Stimulated activated CD8-positive, alpha-beta memory T cell treated with anti-CD3 and anti-CD28 coated beads, Interleukin-2, amount 100 ng/mL, for 1 hour (primary cell): Measurements from ENCODE around the gene INO80E.

Experiments used
- DNase-seq, 2 donors: peaks; one replicate each; pipeline ENCODE4 v3.0.0-alpha.2; 2020; ENCODE audit warnings: low read depth in 2 of 2

INO80E gene

GRCh38 chr16:29992344-29992967 lies 3.6 kb upstream of the INO80E start:
- DNase-seq, result no peak

- no peak for DNase-seq
Observed at GRCh38 chr16:29993191-29993902, 2.7 kb upstream of the INO80E start.

GRCh38 chr16:29993903-29994599 lies 2.0 kb upstream of the INO80E start:
- no peak for DNase-seq

GRCh38 chr16:29994600-29995323 lies 1.3 kb upstream of the INO80E start:
- no peak for DNase-seq

GRCh38 chr16:29995324-29995910 lies 624 bp upstream of the INO80E start, which contains the start of gene HIRIP3:
Gene HIRIP3, minus strand, starts transcription at chr16:29995617. Its CDS starts 12 bp downstream, at chr16:29995605.
- DNase-seq, result peak; percentile 59 to 77

GRCh38 chr16:29996766-29997250 lies 767 bp downstream of the INO80E start:
- no peak for DNase-seq

- DNase-seq, result no peak
Observed at GRCh38 chr16:29999605-30000004, 3.6 kb downstream of the INO80E start.

- DNase-seq, result no peak
Observed at GRCh38 chr16:30000735-30001631, 4.9 kb downstream of the INO80E start.

- DNase-seq, result no peak
Observed at GRCh38 chr16:30002614-30003346, 6.7 kb downstream of the INO80E start.

GRCh38 chr16:30003670-30004423 lies 7.8 kb downstream of the INO80E start:
- DNase-seq, result no peak

GRCh38 chr16:30004424-30004776 lies 8.4 kb downstream of the INO80E start:
- DNase-seq, result no peak

- DNase-seq, result no peak
Observed at GRCh38 chr16:30004811-30005242, 8.8 kb downstream of the INO80E start.

- no peak for DNase-seq
Observed at GRCh38 chr16:30005341-30006094, 9.5 kb downstream of the INO80E start.

- DNase-seq, result no peak
Observed at GRCh38 chr16:30006095-30006473, 10.0 kb downstream of the INO80E start.

GRCh38 chr16:30006659-30007377 lies 10.8 kb downstream of the INO80E start:
- no peak for DNase-seq

- no peak for DNase-seq
Observed at GRCh38 chr16:30007378-30007895, 11.4 kb downstream of the INO80E start.

- DNase-seq, result no peak
Observed at GRCh38 chr16:30009085-30009862, 13.2 kb downstream of the INO80E start.
